LoVo (cell line): ENCODE results near the gene RASSF6.
"Not testable (repeated sequence)": the region's sequence is repeated elsewhere in the genome, so short reads cannot be mapped to it uniquely, and the experiment has no call there.

Experiments
- DNase-seq: peaks from one replicate; pipeline ENCODE4 v3.0.0-alpha.2; 2016; ENCODE audit warnings: low spot score

The RASSF6 gene

DNA sequence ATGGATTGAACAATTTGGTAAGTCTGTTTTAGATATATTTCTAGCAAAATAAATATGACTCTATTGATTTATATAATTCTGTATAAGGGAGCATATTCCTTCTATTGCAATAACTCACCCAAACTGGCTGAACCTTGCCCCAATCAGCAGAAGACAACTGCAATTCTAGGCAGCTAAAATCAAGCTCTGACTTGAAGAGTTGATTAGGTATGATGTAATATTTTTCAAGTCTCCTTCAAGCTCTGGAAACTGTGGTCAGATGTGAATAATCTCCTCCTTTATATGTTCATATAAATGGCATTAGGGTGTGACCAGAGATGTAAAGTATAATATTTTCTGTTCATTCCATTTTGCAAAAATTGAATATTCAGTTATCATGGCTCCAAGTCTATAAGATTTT lies 8.2 kb downstream of the RASSF6 start:
- no peak for DNase-seq

DNA sequence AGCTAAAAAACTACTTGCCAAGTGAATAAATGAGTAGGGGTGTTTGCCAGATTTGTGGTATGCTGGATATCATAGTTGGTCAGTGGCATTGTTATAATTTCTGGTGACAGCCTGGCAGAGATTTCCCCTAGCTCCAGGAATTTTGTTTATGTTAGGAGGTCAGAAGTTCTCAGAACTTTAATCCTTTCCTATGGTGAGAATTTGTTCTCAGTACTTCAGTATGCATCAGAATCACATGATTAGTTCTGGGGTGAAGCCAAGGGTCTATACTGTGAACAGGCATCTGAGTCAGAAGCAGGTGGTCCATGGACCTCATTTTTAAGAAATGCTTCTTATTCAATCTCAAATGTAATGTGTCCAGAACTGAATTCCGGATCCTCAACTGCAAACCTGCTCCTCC lies 10.5 kb downstream of the RASSF6 start:
- peak; percentile 26 for DNase-seq

DNA sequence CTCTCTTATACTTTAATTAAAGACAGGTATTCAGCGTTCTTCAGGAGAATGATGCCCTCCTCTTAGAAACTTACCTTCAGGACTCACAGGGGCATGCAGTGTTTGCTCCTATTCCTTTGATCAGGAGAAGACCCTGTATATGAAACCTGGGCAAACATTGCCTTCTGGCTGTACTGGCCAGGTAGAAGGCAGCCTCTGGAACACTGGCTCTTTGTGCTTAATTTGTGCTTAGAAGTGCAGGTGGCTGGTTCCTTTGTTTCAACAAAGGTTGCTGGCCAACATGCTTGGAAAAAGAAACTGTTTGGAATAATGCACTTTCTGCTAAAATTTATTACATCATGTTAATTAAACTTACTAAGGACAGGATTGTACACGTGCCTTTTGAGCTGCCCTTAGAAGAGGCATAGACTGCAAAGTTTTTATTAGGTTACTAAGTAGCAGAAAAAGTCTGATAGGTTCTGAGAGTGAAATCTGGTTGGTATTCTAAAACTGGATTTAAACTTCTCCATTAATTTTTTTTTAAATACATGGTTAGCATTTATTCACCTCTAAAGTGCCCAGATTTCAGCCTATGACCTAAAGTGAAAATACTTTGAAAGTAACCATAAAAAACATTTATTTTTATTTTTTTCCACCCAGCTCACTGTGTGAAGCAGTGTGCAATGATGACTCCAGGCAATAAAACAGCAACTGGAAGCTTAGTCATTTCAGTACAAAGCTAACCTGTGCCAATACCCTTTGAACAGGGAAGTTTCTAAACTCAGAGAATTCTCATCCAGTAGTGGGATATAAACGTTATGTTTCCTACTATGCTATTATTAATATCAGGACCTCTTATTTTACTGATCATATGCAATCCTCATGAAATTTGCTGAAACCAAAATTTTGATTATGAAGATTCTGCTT lies 11.3 kb downstream of the RASSF6 start:
- peak; percentile 76 for DNase-seq

DNA sequence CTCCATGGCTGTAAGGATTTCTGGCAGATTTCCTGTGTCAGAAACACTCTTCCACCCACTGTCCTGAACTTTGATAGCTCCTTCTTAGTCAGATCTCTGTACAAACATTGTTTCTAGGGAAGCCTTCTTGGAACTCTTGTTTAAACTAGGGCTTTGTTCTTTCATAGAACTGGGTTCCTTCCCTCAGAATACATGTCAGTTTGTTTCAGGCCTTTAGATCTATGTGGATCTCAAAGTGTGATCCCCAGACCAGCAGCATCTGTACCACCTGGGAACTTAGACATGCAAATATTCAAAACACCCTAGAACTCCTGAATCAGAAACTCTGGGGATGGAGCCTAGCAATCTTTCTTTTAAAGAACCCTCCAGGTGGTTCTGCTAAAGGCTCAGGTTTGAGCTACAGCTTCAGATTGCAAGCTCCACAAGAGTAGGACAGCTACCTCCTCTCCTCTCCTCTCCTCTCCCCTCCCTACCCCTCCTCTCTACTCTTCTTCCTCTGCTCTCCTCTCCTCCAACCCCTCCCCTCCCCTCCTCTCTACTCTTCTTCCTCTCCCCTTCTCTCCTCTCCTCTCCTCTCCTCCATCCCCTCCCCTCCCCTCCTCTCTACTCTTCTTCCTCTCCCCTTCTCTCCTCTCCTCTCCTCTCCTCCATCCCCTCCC lies 12.7 kb downstream of the RASSF6 start:
- DNase-seq, result peak; percentile 42

DNA sequence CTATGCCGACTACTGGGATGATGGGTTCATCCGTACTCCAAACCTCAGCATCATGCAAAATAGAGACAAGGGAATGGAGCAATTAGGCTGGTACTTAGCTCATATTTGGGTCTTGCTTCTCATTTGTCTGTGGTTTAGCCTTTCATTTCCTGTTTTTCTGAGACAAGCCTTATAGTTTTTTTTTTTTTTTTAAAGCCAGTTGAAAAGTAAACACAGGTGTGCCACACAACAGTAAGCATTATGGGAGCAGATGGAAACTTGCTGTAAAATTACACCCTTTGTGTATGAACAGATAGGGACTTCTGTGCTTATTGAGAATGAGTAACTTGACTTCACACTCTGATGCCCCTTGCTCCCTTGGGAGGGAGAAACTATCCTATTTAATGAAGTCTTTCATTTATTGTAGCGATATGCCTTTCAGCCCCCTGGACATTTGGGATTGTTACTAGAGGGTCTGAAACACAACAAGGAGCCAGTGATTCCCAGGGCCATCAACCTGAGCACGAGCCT lies 13.7 kb downstream of the RASSF6 start:
- DNase-seq, result peak; percentile 57

DNA sequence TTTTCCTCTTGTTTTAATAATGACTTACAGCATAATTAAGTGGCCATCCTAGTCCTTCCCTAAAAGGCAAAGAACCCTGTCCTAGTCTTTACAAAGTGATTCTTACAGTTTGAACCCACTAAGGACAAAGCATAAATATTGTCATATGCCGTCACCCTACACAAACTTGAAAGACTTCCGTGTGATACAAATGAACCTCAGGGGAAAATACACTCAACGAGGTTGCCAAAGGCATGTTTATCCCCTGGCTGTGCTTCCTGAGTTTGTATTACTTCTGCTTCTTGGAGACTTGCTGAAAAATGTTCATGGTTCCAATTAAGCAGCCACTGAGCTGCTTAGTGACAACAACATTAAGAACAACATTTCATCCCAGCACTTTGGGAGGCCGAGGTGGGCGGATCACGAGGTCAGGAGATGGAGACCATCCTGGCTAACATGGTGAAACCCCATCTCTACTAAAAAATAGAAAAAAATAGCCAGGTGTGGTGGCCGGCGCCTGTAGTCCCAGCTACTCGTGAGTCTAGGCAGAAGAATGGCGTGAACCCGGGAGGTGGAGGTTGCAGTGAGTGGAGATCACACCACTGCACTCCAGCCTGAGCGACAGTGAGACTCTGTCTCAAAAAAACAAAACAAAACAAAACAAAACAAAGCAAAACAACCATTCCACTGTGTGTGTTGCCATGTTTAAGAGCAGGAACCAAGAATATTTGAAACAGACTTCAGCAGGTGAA lies 16.2 kb downstream of the RASSF6 start:
- DNase-seq, result no peak

DNA sequence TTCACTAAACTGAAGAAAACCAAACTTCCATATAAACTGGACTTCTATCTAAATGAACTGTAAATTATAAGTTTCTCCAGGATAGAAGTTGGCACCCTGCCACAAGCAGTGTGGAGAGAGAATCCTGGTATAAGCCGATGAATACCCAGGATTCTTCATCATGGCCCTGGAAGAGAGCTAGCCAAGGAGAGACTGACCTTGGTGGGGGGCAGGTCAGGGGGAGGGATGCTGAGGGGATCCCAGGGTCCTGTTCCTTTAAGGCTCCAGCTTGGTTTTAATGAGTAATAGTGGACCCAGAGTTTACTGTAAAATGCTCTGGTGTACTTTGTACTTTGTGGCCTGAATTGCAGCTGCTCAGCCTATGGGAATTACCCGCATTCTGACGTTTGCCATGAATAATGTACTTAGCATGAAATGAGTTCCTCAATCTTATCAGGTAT lies 16.9 kb downstream of the RASSF6 start:
- DNase-seq, result peak; percentile 87

DNA sequence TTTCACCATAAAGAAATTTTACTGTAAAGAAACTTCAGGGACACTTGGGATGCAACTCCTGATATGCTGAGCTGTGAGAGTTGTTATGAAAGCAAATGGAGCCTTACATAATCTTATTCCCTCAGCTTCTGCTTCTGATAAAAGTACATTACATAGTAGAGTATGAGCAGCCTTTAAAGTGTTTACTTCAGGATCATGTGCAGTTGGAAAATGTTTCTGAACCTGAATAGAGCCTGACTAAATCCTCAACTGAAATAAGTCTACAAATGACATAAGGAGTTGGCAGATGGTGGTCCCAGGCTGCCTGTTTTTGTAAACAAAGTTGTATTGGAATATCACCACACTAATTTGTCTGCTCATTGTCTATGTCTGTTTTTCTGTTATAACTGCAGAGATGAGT lies 19.3 kb downstream of the RASSF6 start:
- DNase-seq, result no peak

DNA sequence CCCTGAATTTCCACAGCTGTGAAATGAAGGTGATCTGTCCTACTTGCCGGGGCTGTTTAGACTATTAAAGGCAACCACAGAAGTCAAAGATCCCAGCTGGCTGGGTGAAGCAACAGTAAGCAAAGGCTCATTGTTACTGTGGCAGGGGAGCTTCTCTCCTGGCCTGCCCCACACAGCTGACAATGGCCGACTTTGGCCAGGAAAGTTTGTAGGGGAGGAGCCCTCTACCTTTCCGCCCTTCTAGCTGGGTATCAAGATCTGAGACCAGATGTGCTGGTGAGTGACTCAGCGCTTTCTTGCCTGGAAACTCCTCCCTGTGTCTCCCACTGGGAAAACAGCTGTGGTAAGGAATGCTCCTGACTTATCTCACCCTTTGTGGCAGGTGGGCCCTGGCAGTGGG lies 21.1 kb downstream of the RASSF6 start:
- peak; percentile 90 for DNase-seq

DNA sequence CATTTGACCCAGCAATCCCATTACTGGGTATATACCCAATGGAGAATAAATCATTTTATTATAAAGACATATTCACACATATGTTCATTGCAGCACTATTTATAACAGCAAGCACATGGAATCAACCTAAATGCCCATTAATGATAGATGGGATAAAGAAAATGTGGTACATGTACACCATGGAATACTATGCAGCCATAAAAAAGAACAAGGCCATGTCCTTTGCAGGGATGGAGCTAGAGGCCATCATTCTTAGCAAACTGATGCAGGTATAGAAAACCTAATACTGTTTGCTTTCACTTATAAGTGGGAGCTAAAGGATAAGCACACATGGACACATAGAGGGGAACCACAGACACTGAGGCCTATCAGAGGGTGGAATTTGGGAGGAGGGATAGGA lies 22.6 kb downstream of the RASSF6 start:
- no peak for DNase-seq

DNA sequence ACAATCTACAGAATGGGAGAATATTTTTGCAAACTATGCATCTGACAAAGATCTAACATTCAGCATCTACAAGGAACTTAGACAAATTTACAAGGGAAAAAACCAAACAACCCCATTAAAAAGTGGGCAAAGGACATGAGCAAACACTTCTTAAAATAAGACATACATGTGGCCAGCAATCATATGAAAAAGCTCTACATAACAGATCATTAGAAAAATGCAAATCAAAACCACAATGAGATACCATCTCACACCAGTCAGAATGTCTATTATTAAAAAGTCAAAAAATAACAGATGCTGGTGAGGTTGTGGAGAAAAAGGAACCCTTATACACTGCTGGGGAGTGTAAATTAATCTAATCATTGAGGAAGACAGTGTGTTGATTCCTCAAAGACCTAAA lies 23.1 kb downstream of the RASSF6 start:
- not testable (repeated sequence) for DNase-seq

DNA sequence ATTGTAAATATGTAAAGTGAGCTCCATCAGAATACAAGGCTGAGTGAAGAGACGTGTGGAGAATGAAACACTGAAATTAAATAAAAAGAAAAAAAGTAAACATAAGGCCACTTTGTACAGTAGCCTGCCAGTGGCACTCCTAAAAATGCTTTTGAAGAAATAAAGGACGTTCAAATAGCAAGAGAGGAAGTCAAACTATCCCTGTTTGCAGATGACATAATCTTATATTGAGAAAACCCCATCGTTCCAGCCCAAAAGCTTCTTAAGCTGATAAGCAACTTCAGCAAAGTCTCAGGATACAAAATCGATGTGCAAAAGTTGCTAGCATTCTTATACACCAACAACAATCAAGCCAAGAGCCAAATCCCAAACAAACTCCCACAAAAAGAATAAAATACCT lies 24.2 kb downstream of the RASSF6 start:
- DNase-seq, result no peak

DNA sequence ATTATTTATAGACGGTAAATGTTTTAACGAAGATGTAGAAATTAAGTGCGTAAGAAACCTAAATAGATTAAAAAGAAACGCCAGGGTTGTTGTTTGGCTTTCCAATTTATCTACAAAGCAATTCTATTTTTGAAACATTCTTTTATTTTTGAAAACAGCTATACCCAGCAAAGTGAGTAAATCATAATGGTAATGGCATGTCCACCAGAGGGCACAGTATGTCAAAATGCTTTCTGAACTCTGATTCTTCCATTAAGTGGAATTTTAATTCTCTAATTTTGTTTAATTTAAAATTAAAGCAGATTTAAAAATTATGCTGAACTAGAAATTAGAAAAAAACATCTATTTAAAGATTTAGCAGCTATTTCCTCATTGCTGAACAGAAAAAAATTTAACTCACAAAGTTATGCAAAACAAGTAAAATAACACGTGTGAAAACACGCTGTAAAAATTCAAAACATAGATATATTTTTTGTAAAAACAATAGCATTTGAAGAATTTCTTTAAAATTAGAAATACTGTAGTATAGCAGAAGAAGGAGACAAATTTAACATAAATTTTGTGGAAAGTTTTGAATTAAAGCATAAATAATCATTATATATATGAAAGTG lies 26.5 kb downstream of the RASSF6 start:
- DNase-seq, result peak; percentile 47

DNA sequence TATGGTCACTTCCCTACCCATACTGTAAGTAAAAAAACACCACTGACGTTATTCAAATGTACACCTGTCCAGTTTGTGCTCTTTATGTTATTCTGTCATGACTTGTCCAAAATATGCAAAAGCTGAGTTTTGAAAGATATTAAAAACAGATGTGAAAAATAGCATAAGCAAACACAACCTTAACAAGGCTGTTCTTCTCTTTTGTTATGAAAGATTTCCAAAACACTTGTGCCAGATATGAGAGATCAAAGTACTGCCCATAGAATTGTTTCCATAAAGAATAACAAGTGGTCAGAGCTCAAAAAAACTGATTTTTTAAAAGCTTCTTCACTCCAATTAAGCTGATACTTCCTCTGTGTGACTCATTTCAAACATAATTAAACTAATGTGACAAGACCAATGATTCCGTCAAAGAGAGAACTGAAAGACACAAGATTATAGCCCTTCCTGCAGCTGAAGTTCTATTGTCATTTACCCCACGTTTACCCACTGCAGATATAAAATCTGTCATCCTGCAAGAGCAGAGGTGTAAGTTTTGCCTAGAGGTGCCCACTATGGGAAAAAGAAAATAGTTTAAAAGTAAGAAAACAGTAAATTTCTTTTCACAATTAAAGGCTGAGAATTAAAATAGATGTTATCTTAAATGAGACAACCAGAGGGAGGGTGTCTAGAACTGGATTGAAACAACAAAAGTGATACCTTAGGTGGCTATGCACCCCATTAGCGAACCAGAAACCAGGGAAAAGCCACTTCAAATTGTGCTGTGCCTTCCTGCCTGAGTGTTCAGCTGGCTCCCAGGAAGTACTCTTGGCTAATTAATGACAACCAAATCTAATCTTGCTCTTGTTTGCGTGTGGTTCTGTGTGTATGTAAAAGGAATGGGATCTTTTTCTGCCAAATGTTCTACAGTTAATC lies 30.1 kb downstream of the RASSF6 start:
- DNase-seq, result peak; percentile 25

DNA sequence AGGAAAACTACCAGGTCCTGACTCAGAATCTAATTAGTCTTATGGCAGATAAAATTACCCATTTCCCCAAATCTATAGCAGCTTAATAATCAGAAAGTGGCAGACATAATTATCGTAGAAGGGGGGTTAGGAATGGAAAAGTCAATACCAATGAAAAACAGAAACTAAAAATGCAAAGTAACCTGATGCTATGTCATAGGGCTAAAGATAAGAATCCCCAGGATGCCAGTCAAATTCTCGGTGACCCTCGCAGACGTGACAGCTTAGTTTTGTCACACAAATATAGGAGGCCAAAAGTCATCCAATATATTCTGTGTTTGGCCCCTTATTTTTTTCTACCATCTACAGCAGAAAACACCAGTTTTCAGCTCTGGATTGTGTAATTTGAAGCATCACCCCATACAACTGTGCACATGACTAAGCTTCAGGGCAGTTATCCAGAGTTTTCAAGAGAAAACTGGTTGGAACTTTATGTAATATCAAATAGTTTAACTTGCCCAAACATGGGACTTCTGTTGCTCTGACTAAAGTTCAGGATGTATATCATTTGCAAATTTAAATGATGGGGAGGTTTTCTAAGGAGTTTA lies 30.9 kb downstream of the RASSF6 start:
- DNase-seq, result no peak

DNA sequence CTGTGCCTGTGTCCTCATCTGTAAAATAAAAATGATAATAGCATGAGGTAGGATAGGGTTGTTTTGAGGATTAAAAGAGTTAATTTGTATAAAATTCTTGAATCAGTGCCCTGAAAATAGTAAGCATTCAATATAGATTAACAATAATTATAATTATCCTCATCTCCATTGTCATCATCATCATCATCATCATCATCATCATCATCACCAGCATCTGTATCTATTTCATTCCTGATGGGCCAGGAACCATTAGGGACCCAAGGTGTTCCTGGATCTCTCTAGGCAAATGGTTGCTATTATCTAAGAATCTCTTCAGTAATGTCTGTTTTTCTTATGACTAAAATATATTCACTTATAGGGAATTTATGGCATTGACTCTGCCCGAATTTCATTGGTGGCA lies 31.6 kb downstream of the RASSF6 start:
- DNase-seq, result no peak

DNA sequence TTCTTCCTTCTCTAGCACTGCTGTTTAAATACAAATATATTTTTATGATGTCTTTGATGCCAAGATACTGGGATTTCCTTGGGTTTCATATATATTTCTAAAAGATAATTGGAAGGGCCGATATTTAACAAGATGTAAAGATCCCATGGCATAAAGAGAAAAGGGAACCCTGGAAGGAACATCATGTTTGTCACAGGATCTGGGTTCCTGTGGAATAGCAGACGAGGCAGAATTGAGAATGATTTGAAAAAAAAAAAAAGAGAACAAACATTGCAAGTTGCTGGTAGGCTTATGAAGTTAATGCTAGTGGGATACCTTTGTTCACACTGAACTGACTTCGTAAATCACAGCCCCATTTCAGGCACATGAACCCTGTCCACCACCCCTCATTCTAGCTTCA lies 33.6 kb downstream of the RASSF6 start:
- no peak for DNase-seq

DNA sequence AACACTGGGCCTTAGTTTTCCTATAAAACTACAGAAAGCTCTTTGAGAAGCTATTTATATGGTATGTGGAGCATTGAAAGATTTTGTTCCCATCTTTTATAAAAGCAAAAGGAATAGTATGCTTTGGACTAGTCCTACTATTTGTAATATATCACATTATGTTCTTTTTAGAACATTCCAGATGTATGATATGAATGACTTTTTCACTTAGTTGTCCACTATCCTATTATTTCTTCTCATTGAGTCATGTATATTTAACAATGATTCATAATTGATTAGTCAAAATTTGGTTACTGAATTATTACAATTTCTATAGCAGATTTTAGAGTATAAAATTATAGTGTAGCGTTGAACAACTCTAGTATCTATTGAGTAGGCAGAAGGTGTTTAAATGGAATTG lies 34.2 kb downstream of the RASSF6 start:
- DNase-seq, result no peak

DNA sequence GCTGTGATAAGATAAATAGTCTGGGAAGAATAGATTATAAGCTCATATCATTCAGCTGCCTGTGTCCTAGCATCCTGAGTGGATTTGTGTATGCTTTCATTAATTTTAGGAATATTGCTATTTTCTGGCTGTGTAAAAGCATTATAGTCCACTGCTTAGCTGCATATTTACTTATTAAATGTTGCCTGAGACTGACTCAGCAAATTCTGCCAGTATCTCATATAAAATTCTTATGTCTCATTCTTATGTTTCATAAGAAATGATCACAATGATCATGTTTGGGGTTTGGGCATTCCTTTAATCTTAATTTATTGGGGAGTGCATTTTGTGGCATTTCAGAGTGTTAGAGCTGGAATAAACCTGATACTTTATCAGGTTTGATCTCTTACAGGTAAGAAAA lies 34.9 kb downstream of the RASSF6 start:
- no peak for DNase-seq

DNA sequence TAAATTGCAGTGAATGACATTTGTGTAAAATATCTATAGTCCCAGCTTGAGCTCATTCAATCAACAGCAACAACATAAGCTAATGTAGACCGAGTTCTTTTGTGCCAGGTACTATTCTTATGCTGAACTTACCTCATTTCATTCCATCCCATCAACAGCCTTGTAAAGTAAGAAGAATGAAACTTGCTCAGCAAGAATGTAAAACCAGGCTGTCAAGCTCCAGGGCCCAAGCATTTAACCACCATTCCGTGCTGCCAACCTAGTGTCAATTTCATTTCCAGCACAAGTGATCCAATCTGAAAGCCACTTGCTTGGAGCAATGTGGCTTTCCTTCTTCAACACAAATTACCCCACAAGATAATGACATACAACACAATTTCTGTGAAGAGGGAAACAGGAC lies 36.6 kb downstream of the RASSF6 start:
- no peak for DNase-seq

DNA sequence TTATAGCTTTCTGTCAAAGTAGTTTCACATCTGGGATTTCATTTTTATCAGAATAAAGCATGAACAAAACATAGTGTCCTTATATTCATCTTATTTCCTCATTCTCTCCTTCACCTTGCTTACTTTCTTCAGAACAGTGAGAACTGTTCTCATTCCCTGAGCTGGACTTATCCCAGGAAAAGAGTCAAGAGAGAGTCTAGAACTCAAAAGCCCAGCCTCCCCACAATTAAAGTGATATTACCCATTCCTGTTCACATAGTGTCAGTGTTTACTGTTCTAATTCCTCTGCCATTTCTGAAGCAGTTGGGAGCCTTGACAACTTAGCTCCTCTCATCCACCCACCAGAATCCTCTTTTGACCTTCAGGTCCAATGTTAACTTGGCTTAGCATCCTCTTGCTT lies 42.9 kb downstream of the RASSF6 start:
- DNase-seq, result no peak
